Lower lobe of right lung (tissue), 2 donors: ENCODE data around the gene OR10A5. TPM values are rescaled to one million over a fixed set of nuclear protein-coding genes. Genes with fewer than 3 reads are reported as not detected.

Experiments
- ATAC-seq, 2 donors: fragments of 200-7000 bp; cut with Tn5 transposase; one replicate each; pipeline ENCODE4 v1.9.1; 2020 to 2022; ENCODE audit warnings: mild to moderate bottlenecking in 2 of 2, moderate library complexity in 2 of 2
- DNase-seq: peaks from one replicate; pipeline ENCODE4 v3.0.0-alpha.2; 2020
- H3K27ac ChIP-seq: fragments of 200-600 bp; one replicate; pipeline ENCODE4 v1.8.0; 2022
- H3K27me3 ChIP-seq: fragments of 200-600 bp; one replicate; pipeline ENCODE4 v1.8.0; 2022; ENCODE audit warnings: low read depth
- H3K36me3 ChIP-seq: fragments of 200-600 bp; one replicate; pipeline ENCODE4 v1.8.0; 2022; ENCODE audit warnings: mild to moderate bottlenecking
- H3K4me1 ChIP-seq: fragments of 200-600 bp; one replicate; pipeline ENCODE4 v1.8.0; 2022
- H3K4me3 ChIP-seq: fragments of 200-600 bp; one replicate; pipeline ENCODE4 v1.8.0; 2022; ENCODE audit warnings: mild to moderate bottlenecking
- H3K9me3 ChIP-seq: fragments of 200-600 bp; one replicate; pipeline ENCODE4 v1.8.0; 2022
- CTCF ChIP-seq: fragments of 200-600 bp; IDR thresholded peaks from one replicate; pipeline ENCODE4 v1.8.0; 2022; ENCODE audit warnings: antibody characterized with exemption, mild to moderate bottlenecking
- intact Hi-C: fragments of 100-400 bp; cut with DNase I; formaldehyde crosslinking; loops from one replicate; pipeline ENCODE4 v1.11.0; 2022
- total RNA-seq: library from RNA; stranded (reverse); fragmentation: NEBNext Ultra II Directional; extraction: Animal tissue kit (Norgen Biotek cat#: 25700); gene quantifications from one replicate; pipeline ENCODE4 v1.2.1, GENCODE V29; 2021
- donor health status: DM: no; HTN: yes; CAD: no; lungs with severe emphysema.

OR10A5 gene
- total RNA-seq, 1 donor from 2014 or later = not detected

GRCh38 chr11:6855971-6856541 is 10.6 kb downstream of the OR10A5 start:
- Histone ChIP-seq H3K4me3 (no peak overlapping the region), H3K27ac (no peak overlapping the region), H3K4me1 (no peaks in the 10 kb centered on the region), H3K27me3 (no peaks in the 10 kb centered on the region), H3K9me3 (no peaks in the 10 kb centered on the region), H3K36me3 (no peaks in the 10 kb centered on the region)
- DNase-seq = no peak
- intact Hi-C loops = no loop called here
- TF ChIP-seq CTCF = no peak
- ATAC-seq = no peak

DNA sequence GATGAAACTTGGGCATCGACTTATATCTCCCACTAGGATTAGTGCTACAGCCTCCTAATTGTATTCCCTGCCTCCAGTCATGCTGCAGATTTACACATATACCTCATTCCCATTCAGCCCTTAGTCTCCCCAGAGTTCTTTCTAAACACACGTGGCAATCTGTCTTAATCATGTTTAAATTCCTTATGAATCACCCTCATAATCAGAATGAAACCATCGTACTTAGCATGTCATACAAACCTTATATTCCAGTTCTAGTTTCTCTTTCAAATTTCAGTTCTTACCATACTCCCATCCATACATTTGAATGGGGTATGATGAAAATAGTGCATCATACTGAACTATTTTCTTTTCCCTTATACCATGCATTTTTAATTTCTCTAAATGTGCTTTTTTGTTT is 11.4 kb downstream of the OR10A5 start:
- intact Hi-C loops = no loop called here
- H3K4me1 ChIP-seq = no peaks in the 10 kb centered on the region

DNA sequence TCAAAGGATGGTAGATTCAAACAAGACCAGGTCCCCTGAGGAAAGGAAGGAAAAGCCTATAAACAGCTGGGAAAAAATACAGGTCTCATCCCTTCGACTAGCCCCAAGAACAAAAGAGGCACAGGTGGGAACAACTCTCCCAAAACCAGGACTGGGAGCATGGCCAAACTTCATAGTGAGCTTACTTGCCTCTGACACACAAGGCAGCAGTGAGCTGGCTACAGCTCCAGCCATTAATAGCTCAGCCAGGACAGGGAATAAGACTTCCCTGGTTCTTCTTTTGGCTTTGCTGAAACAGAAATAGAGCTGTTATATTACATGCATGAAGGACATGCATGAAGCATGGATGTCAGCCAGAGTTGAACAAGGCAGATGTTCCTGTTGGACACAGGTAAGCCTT is 17.5 kb downstream of the OR10A5 start, which contains the start of gene OR10A2:
Gene OR10A2 (plus strand): TSS at position 97 of the 400 bp plus-strand sequence. CDS start 6,698 bp downstream, outside the sequence.
- Histone ChIP-seq H3K9me3 (no peaks in the 10 kb centered on the region), H3K36me3 (no peaks in the 10 kb centered on the region), H3K4me3 (no peak within 1 kb of the TSS), H3K4me1 (no peaks in the 10 kb centered on the region), H3K27me3 (no peaks in the 10 kb centered on the region), H3K27ac (no peak within 1 kb of the TSS)
- intact Hi-C loops = no loop called here
- DNase-seq (no peak), ATAC-seq (no peak)
- TF ChIP-seq CTCF = no peak

More for the DNA sequence above, 11.4 kb downstream of the OR10A5 start:
- ATAC-seq (no peak), DNase-seq (no peak)
- H3K27me3 ChIP-seq = no peaks in the 10 kb centered on the region
- H3K9me3 ChIP-seq = no peaks in the 10 kb centered on the region
- TF ChIP-seq CTCF = no peak
- no peak overlapping the region for H3K4me3 ChIP-seq
- no peaks in the 10 kb centered on the region for H3K36me3 ChIP-seq
- H3K27ac ChIP-seq = no peak overlapping the region

GRCh38 chr11:6864438-6864837 is 19.0 kb downstream of the OR10A5 start:
- ATAC-seq (no peak), DNase-seq (no peak)
- Histone ChIP-seq H3K36me3 (no peaks in the 10 kb centered on the region), H3K4me3 (no peak overlapping the region), H3K4me1 (no peaks in the 10 kb centered on the region), H3K9me3 (no peaks in the 10 kb centered on the region), H3K27ac (no peak overlapping the region), H3K27me3 (no peaks in the 10 kb centered on the region)
- TF ChIP-seq CTCF = no peak
- intact Hi-C loops = no loop called here

DNA sequence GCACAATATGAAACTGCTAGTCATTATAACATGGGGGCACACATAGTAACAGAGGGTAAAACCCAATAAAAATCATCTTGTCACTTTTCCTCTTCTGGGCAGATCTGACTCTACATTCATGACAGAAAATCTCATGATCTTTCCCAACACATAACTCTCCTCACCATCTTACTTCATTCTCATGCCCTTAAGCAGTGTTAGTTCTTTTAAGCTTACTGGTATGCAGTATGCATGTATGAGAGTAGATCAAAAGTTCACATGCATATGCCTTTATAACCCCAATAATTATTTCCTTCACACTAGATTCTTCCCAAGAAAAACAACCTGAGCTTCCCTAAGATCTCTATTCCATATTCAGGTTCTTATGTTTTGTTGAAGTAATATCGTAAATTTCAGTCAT is 25.8 kb downstream of the OR10A5 start:
- Histone ChIP-seq H3K27me3 (no peaks in the 10 kb centered on the region), H3K4me1 (no peaks in the 10 kb centered on the region), H3K27ac (no peak overlapping the region), H3K9me3 (no peaks in the 10 kb centered on the region), H3K36me3 (no peaks in the 10 kb centered on the region), H3K4me3 (no peak overlapping the region)
- ATAC-seq = no peak
- intact Hi-C loops = no loop called here
- no peak for DNase-seq
- TF ChIP-seq CTCF = no peak
